OCI-LY3 (cell line): Measurements from ENCODE around the gene PRDM16.

Experiments
- H2AFZ ChIP-seq: fragments of 200-600, 300-600 bp; shearing (Covaris generic); 2 replicates; pipeline ENCODE4 v1.6.0; 2014; ENCODE audit warnings: antibody characterized with exemption, low read depth, low read length
- H3K27ac ChIP-seq: fragments of 200-600, 300-600 bp; sonication (generic); 2 replicates; pipeline ENCODE4 v1.5.1; 2014; ENCODE audit warnings: mild to moderate bottlenecking, low read length, moderate library complexity, mixed read lengths
- H3K27me3 ChIP-seq: fragments of 200-600, 300-600 bp; sonication (generic); 2 replicates; pipeline ENCODE4 v1.6.1; 2014; ENCODE audit warnings: low read depth, low read length, mixed read lengths
- H3K36me3 ChIP-seq: fragments of 200-600, 300-600 bp; sonication (generic); replicated peaks from 2 replicates; pipeline ENCODE3; 2014; ENCODE audit warnings: low read depth, low read length, mixed read lengths
- H3K4me1 ChIP-seq: fragments of 300-600, 200-600 bp; sonication (generic); 2 replicates; pipeline ENCODE4 v1.6.1; 2014; ENCODE audit warnings: low read length, mixed read lengths
- H3K4me2 ChIP-seq: fragments of 200-600, 300-600 bp; sonication (generic); 2 replicates; pipeline ENCODE4 v1.6.1; 2014; ENCODE audit warnings: low read length, mixed read lengths
- H3K4me3 ChIP-seq: fragments of 300-600, 200-600 bp; sonication (generic); 2 replicates; pipeline ENCODE4 v1.5.1; 2014; ENCODE audit warnings: antibody characterized with exemption, mild to moderate bottlenecking, low read length, moderate library complexity
- H3K79me2 ChIP-seq: fragments of 300-600, 200-600 bp; shearing (Covaris generic); 2 replicates; pipeline ENCODE4 v1.6.1; 2014; ENCODE audit warnings: mild to moderate bottlenecking, low read length, mixed read lengths
- H3K9ac ChIP-seq: fragments of 300-600, 200-600 bp; shearing (Covaris generic); 2 replicates; pipeline ENCODE4 v1.6.0; 2014; ENCODE audit warnings: mild to moderate bottlenecking, low read length, moderate library complexity
- H3K9me3 ChIP-seq: fragments of 200-600, 300-600 bp; shearing (Covaris generic); 2 replicates; pipeline ENCODE4 v1.6.1; 2014; ENCODE audit warnings: low read length, mixed read lengths; ENCODE audit not compliant: insufficient read depth
- H4K20me1 ChIP-seq: fragments of 200-600, 300-600 bp; sonication (generic); 2 replicates; pipeline ENCODE4 v1.6.1; 2016; ENCODE audit warnings: low read length, mixed read lengths; ENCODE audit not compliant: insufficient read depth
- CTCF ChIP-seq: fragments of 200-600, 300-600 bp; sonication (generic); IDR thresholded peaks from 2 replicates; pipeline ENCODE4 v1.5.1; 2014; ENCODE audit warnings: antibody characterized with exemption, low read length, low read depth
- EZH2phosphoT487 ChIP-seq: fragments of 200-600 bp; shearing (Covaris generic); IDR thresholded peaks from 2 replicates; pipeline ENCODE4 v1.6.1; 2018; ENCODE audit warnings: antibody characterized with exemption, mixed run types, low read depth

Gene PRDM16

GRCh38 chr1:3477241-3477995 lies 408.4 kb downstream of the PRDM16 start:
- H3K36me3 ChIP-seq, result no peaks in the 10 kb centered on the region
- no peak overlapping the region for H3K9ac ChIP-seq
- no peak overlapping the region for H3K4me3 ChIP-seq
- H3K79me2 ChIP-seq, result no peaks in the 10 kb centered on the region
- H3K27ac ChIP-seq, result no peak overlapping the region
- TF ChIP-seq EZH2phosphoT487 (no peak), CTCF (no peak)
- no peaks in the 10 kb centered on the region for H4K20me1 ChIP-seq
- no peaks in the 10 kb centered on the region for H3K9me3 ChIP-seq
- H3K27me3 ChIP-seq, result no peaks in the 10 kb centered on the region
- no peak overlapping the region for H2AFZ ChIP-seq
- no peak overlapping the region for H3K4me2 ChIP-seq
- H3K4me1 ChIP-seq, result no peaks in the 10 kb centered on the region

- Histone ChIP-seq H3K4me3 (no peak overlapping the region), H2AFZ (no peak overlapping the region), H3K9ac (no peak overlapping the region), H3K36me3 (no peaks in the 10 kb centered on the region), H3K27me3 (no peaks in the 10 kb centered on the region), H3K4me1 (no peaks in the 10 kb centered on the region), H3K27ac (no peak overlapping the region), H3K79me2 (no peaks in the 10 kb centered on the region), H4K20me1 (no peaks in the 10 kb centered on the region), H3K4me2 (no peak overlapping the region), H3K9me3 (no peaks in the 10 kb centered on the region)
- TF ChIP-seq CTCF (no peak), EZH2phosphoT487 (no peak)
Observed at GRCh38 chr1:3478187-3478586, 409.2 kb downstream of the PRDM16 start.

GRCh38 chr1:3479511-3480368 lies 410.7 kb downstream of the PRDM16 start:
- H4K20me1 ChIP-seq, result no peaks in the 10 kb centered on the region
- H3K79me2 ChIP-seq, result no peaks in the 10 kb centered on the region
- H3K9me3 ChIP-seq, result no peaks in the 10 kb centered on the region
- H3K27ac ChIP-seq, result no peak overlapping the region
- no peak for TF ChIP-seq CTCF
- no peak for TF ChIP-seq EZH2phosphoT487
- no peak overlapping the region for H2AFZ ChIP-seq
- H3K9ac ChIP-seq, result no peak overlapping the region
- no peaks in the 10 kb centered on the region for H3K36me3 ChIP-seq
- no peaks in the 10 kb centered on the region for H3K27me3 ChIP-seq
- no peak overlapping the region for H3K4me2 ChIP-seq
- H3K4me3 ChIP-seq, result no peak overlapping the region
- no peaks in the 10 kb centered on the region for H3K4me1 ChIP-seq

- no peak for TF ChIP-seq EZH2phosphoT487
- TF ChIP-seq CTCF, result no peak
- no peaks in the 10 kb centered on the region for H4K20me1 ChIP-seq
- H3K4me2 ChIP-seq, result no peak overlapping the region
- no peak overlapping the region for H3K27ac ChIP-seq
- no peak overlapping the region for H3K9ac ChIP-seq
- 0 out of 2 replicates have a peak, but pooled peaks cover 3% of the 10 kb centered on the region for H3K27me3 ChIP-seq
- H3K79me2 ChIP-seq, result no peaks in the 10 kb centered on the region
- no peaks in the 10 kb centered on the region for H3K9me3 ChIP-seq
- H3K4me3 ChIP-seq, result no peak overlapping the region
- H3K36me3 ChIP-seq, result no peaks in the 10 kb centered on the region
- no peaks in the 10 kb centered on the region for H3K4me1 ChIP-seq
- no peak overlapping the region for H2AFZ ChIP-seq
Observed at GRCh38 chr1:3480369-3480719, 411.3 kb downstream of the PRDM16 start.
